Liver (tissue), 3 donors: Measurements from ENCODE around the gene ADCY7.

Experiments used
- FOXA1 ChIP-seq: IDR thresholded peaks from 2 replicates; pipeline ENCODE4 v1.6.1; 2016; ENCODE audit warnings: antibody characterized with exemption
- GABPA ChIP-seq, 2 donors: IDR thresholded peaks in 1 of 2; conservative IDR thresholded peaks in 1 of 2; 2 replicates each; pipeline ENCODE4 v1.6.1; 2016; ENCODE audit warnings: antibody characterized with exemption in 2 of 2, mild to moderate bottlenecking in 1 of 2, moderate library complexity in 1 of 2
- JUND ChIP-seq, 2 donors: IDR thresholded peaks; 2 replicates each; pipeline ENCODE4 v1.6.1; 2016; ENCODE audit warnings: antibody characterized with exemption in 2 of 2
- NR2F2 ChIP-seq: IDR thresholded peaks from 2 replicates; pipeline ENCODE4 v1.6.1; 2016; ENCODE audit warnings: antibody characterized with exemption
- RAD21 ChIP-seq, 2 donors: IDR thresholded peaks; 2 replicates each; pipeline ENCODE4 v1.6.1; 2016; ENCODE audit warnings: antibody characterized with exemption in 2 of 2, mild to moderate bottlenecking in 2 of 2
- REST ChIP-seq: IDR thresholded peaks from 2 replicates; pipeline ENCODE4 v1.6.1; 2016; ENCODE audit warnings: antibody characterized with exemption, mild to moderate bottlenecking
- RXRA ChIP-seq, 2 donors: IDR thresholded peaks; 2 replicates each; pipeline ENCODE4 v1.6.1; 2017 to 2018; ENCODE audit warnings: antibody characterized with exemption in 2 of 2, mild to moderate bottlenecking in 1 of 2
- SP1 ChIP-seq: IDR thresholded peaks from 2 replicates; pipeline ENCODE4 v1.6.1; 2018; ENCODE audit warnings: antibody characterized with exemption, mild to moderate bottlenecking
- TAF1 ChIP-seq: conservative IDR thresholded peaks from 2 replicates; pipeline ENCODE4 v1.6.1; 2016; ENCODE audit warnings: antibody characterized with exemption, mild to moderate bottlenecking
- YY1 ChIP-seq: IDR thresholded peaks from 2 replicates; pipeline ENCODE4 v1.6.1; 2016; ENCODE audit warnings: antibody characterized with exemption, mild to moderate bottlenecking
- ZBTB33 ChIP-seq: IDR thresholded peaks from 2 replicates; pipeline ENCODE4 v1.6.1; 2016; ENCODE audit warnings: antibody characterized with exemption
- TF ChIP-seq, protein P1 (sequence below): fragments of 150-350 bp; IDR thresholded peaks from 2 replicates; pipeline ENCODE4 v1.5.1; 2017; ENCODE audit warnings: improper control_type of control experiment, low read depth, low read length; ENCODE audit not compliant: missing input control
- TF ChIP-seq, protein P2 (sequence below): IDR thresholded peaks from 2 replicates; pipeline ENCODE4 v1.6.1; 2016; ENCODE audit warnings: antibody characterized with exemption
- TF ChIP-seq, protein P3 (sequence below): IDR thresholded peaks from 2 replicates; pipeline ENCODE4 v1.6.1; 2016; ENCODE audit warnings: antibody characterized with exemption
- donor health status: healthy.
- donor health status: healthy.

DNA sequence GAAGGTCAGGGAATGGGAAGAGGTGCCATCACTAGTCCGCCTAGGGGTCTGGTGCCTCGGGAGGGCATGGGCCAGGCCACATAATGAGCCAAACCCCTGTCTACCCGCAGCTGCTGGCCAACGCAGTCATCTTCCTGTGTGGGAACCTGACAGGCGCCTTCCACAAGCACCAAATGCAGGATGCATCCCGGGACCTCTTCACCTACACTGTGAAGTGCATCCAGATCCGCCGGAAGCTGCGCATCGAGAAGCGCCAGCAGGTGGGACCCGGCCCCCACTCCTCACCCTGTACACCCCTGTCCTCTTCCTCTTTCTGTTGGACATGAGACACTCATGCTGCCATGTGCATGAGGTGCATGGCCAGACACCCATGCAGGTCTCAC, 26.2 kb downstream of the ADCY7 start:
- TF ChIP-seq, protein P1, sequence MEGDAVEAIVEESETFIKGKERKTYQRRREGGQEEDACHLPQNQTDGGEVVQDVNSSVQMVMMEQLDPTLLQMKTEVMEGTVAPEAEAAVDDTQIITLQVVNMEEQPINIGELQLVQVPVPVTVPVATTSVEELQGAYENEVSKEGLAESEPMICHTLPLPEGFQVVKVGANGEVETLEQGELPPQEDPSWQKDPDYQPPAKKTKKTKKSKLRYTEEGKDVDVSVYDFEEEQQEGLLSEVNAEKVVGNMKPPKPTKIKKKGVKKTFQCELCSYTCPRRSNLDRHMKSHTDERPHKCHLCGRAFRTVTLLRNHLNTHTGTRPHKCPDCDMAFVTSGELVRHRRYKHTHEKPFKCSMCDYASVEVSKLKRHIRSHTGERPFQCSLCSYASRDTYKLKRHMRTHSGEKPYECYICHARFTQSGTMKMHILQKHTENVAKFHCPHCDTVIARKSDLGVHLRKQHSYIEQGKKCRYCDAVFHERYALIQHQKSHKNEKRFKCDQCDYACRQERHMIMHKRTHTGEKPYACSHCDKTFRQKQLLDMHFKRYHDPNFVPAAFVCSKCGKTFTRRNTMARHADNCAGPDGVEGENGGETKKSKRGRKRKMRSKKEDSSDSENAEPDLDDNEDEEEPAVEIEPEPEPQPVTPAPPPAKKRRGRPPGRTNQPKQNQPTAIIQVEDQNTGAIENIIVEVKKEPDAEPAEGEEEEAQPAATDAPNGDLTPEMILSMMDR = no peak
- TF ChIP-seq TAF1 (no peak), SP1 (no peak), NR2F2 (no peak), REST (no peak), FOXA1 (no peak), JUND (IDR thresholded peaks at IDR 0.05) (no peak), YY1 (no peak), RAD21 (IDR thresholded peaks at IDR 0.05) (no peak), RXRA (IDR thresholded peaks at IDR 0.05) (no peak), ZBTB33 (no peak), GABPA (IDR thresholded peaks at IDR 0.05 in 1 of 2, conservative IDR thresholded peaks at IDR 0.05 in 1 of 2) (no peak)
- TF ChIP-seq, protein P2, sequence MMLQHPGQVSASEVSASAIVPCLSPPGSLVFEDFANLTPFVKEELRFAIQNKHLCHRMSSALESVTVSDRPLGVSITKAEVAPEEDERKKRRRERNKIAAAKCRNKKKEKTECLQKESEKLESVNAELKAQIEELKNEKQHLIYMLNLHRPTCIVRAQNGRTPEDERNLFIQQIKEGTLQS = no peak
- TF ChIP-seq, protein P3, sequence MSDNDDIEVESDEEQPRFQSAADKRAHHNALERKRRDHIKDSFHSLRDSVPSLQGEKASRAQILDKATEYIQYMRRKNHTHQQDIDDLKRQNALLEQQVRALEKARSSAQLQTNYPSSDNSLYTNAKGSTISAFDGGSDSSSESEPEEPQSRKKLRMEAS = no peak
